Caco-2 (cell line): Measurements from ENCODE around the gene PDE9A. TPM values are rescaled to one million over a fixed set of nuclear protein-coding genes. Genes with fewer than 3 reads are reported as not detected.

Experiments
- BruUV-seq: library from RNA; stranded (reverse); fragments of 400-500 nt; replicated peaks from 2 replicates; lab custom pipeline; 2021; lab: Mats Ljungman, UMichigan
- CTCF ChIA-PET: fragments of 300-600 bp; sonication (Branson Sonifier 250); formaldehyde crosslinking; loops from one replicate; lab custom pipeline; 2022; ENCODE audit warnings: antibody characterized with exemption; lab: Charles Lee
- POLR2A ChIA-PET: fragments of 300-600 bp; sonication (Branson Sonifier 250); formaldehyde crosslinking; loops from one replicate; lab custom pipeline; 2022; ENCODE audit warnings: antibody characterized with exemption; lab: Charles Lee
- DNase-seq, 2 experiments: peaks; one replicate each; pipeline versions ENCODE4 v3.0.0 to v3.0.0-alpha.2; 2020 to 2022
- H3K27me3 ChIP-seq: replicated peaks from 2 replicates; pipeline ENCODE4 v1.6.0; 2011; ENCODE audit warnings: low read length; ENCODE audit not compliant: control insufficient read depth, insufficient read depth
- H3K36me3 ChIP-seq: 2 replicates; pipeline ENCODE4 v1.5.1; 2011; ENCODE audit warnings: low read length; ENCODE audit not compliant: control insufficient read depth, insufficient read depth
- H3K4me1 ChIP-seq: fragments of 250-450 bp; sonication (Bioruptor Pico); 2 replicates; pipeline ENCODE4 v1.5.1; 2020; ENCODE audit warnings: mild to moderate bottlenecking
- H3K4me3 ChIP-seq: 2 replicates; pipeline ENCODE4 v1.5.1; 2011; ENCODE audit warnings: low read depth, mild to moderate bottlenecking, control low read depth, low read length
- H3K9me3 ChIP-seq: fragments of 250-450 bp; sonication (Bioruptor Pico); 2 replicates; pipeline ENCODE4 v1.5.1; 2020; ENCODE audit warnings: mild to moderate bottlenecking, moderate library complexity
- H3K27ac Mint-ChIP-seq: one replicate; pipeline ENCODE4 v1.8.0; 2022; ENCODE audit warnings: mixed read lengths; ENCODE audit not compliant: unreplicated experiment
- H3K27me3 Mint-ChIP-seq: one replicate; pipeline ENCODE4 v1.8.0; 2022; ENCODE audit warnings: mixed read lengths; ENCODE audit not compliant: insufficient read depth, unreplicated experiment
- H3K36me3 Mint-ChIP-seq: one replicate; pipeline ENCODE4 v1.8.0; 2022; ENCODE audit warnings: mild to moderate bottlenecking, mixed read lengths; ENCODE audit not compliant: insufficient read depth, unreplicated experiment
- H3K4me1 Mint-ChIP-seq: one replicate; pipeline ENCODE4 v1.8.0; 2022; ENCODE audit warnings: low read depth, mixed read lengths; ENCODE audit not compliant: unreplicated experiment
- H3K4me3 Mint-ChIP-seq: one replicate; pipeline ENCODE4 v1.8.0; 2022; ENCODE audit warnings: mild to moderate bottlenecking, moderate library complexity, mixed read lengths; ENCODE audit not compliant: unreplicated experiment
- H3K9me3 Mint-ChIP-seq: one replicate; pipeline ENCODE4 v1.8.0; 2022; ENCODE audit warnings: mixed read lengths; ENCODE audit not compliant: unreplicated experiment
- CTCF ChIP-seq, 2 experiments: fragments of 200-600 bp in 1 of 2; IDR thresholded peaks; 1 replicate in 1 of 2; 2 replicates in 1 of 2; pipeline versions ENCODE4 v1.5.1 to v1.8.0; 2011 to 2022; ENCODE audit warnings: antibody characterized with exemption in 1 of 2, control low read depth in 1 of 2, inconsistent platforms in 1 of 2, low read depth in 1 of 2, low read length in 1 of 2, mild to moderate bottlenecking in 1 of 2, moderate library complexity in 1 of 2; ENCODE audit not compliant: insufficient read depth in 1 of 2, severe bottlenecking in 1 of 2, unreplicated experiment in 1 of 2
- intact Hi-C: fragments of 100-400 bp; cut with micrococcal nuclease; formaldehyde crosslinking; loops from one replicate; pipeline ENCODE4 v1.10.0; 2022; ENCODE audit not compliant: unreplicated experiment
- total RNA-seq: library from RNA; stranded (reverse); gene quantifications from 2 replicates; pipeline ENCODE4 v1.2.3, GENCODE V29; 2022

The PDE9A gene
- total RNA-seq, 1 experiment from 2014 or later, result 9.7 TPM

- 0 out of 2 replicates have a peak, but pooled peaks cover 4% of the 10 kb centered on the region for H3K9me3 ChIP-seq
- H3K4me3 ChIP-seq, result no peak overlapping the region
- Mint-ChIP-seq H3K9me3 (no peaks in the 10 kb centered on the region), H3K27ac (no peak overlapping the region), H3K4me1 (no peaks in the 10 kb centered on the region), H3K27me3 (no peaks in the 10 kb centered on the region), H3K36me3 (peaks cover 4% of the 10 kb centered on the region), H3K4me3 (no peak overlapping the region)
- CTCF ChIA-PET, result interaction anchor here (0.6 to 1.3 kb wide), 2 partner anchors 13 to 242 kb away, joined by 3 read pairs; no protein-coding TSS in a partner anchor
- H3K36me3 ChIP-seq, result no peaks in the 10 kb centered on the region
- POLR2A ChIA-PET, result no interaction called here
- H3K27me3 ChIP-seq, result no peaks in the 10 kb centered on the region
- intact Hi-C loops, result no loop called here
- DNase-seq, result no peak
- no TSS peak for BruUV-seq
- TF ChIP-seq CTCF (IDR thresholded peaks at IDR 0.05; ENCODE audit: insufficient read depth in 1 of 2, low read depth in 1 of 2, low read length in 1 of 2, severe bottlenecking in 1 of 2, unreplicated experiment in 1 of 2), result no peak
- H3K4me1 ChIP-seq, result no peaks in the 10 kb centered on the region
Observed at GRCh38 chr21:42665026-42665425, 11.6 kb downstream of the PDE9A start.

GRCh38 chr21:42665484-42665883 is 12.1 kb downstream of the PDE9A start:
- intact Hi-C loops, result no loop called here

GRCh38 chr21:42666023-42666747 is 12.8 kb downstream of the PDE9A start:
- Mint-ChIP-seq H3K9me3 (no peaks in the 10 kb centered on the region), H3K27ac (no peak overlapping the region), H3K27me3 (no peaks in the 10 kb centered on the region), H3K4me1 (no peaks in the 10 kb centered on the region), H3K4me3 (no peak overlapping the region), H3K36me3 (peaks cover 4% of the 10 kb centered on the region)
- intact Hi-C loops, result no loop called here
- POLR2A ChIA-PET, result no interaction called here
- no peaks in the 10 kb centered on the region for H3K36me3 ChIP-seq
- DNase-seq, result peak in 1 of 2 experiments; percentile 34
- H3K9me3 ChIP-seq, result 0 out of 2 replicates have a peak, but pooled peaks cover 4% of the 10 kb centered on the region
- no peaks in the 10 kb centered on the region for H3K4me1 ChIP-seq
- BruUV-seq, result no TSS peak
- H3K4me3 ChIP-seq, result no peak overlapping the region
- H3K27me3 ChIP-seq, result no peaks in the 10 kb centered on the region
- CTCF ChIA-PET, result interaction anchor here (1.3 kb wide), 1 partner anchor 14 kb away, joined by 3 read pairs; no protein-coding TSS in a partner anchor
- no peak for TF ChIP-seq CTCF (IDR thresholded peaks at IDR 0.05; ENCODE audit: insufficient read depth in 1 of 2, low read depth in 1 of 2, low read length in 1 of 2, severe bottlenecking in 1 of 2, unreplicated experiment in 1 of 2)

More at GRCh38 chr21:42665484-42665883, 12.1 kb downstream of the PDE9A start:
- no peak for TF ChIP-seq CTCF (IDR thresholded peaks at IDR 0.05; ENCODE audit: insufficient read depth in 1 of 2, low read depth in 1 of 2, low read length in 1 of 2, severe bottlenecking in 1 of 2, unreplicated experiment in 1 of 2)
- Mint-ChIP-seq H3K36me3 (peaks cover 4% of the 10 kb centered on the region), H3K9me3 (no peaks in the 10 kb centered on the region), H3K27ac (no peak overlapping the region), H3K4me1 (no peaks in the 10 kb centered on the region), H3K4me3 (no peak overlapping the region), H3K27me3 (no peaks in the 10 kb centered on the region)
- no peak for DNase-seq
- BruUV-seq, result no TSS peak
- no peaks in the 10 kb centered on the region for H3K36me3 ChIP-seq
- 0 out of 2 replicates have a peak, but pooled peaks cover 4% of the 10 kb centered on the region for H3K9me3 ChIP-seq
- H3K4me1 ChIP-seq, result no peaks in the 10 kb centered on the region
- no peak overlapping the region for H3K4me3 ChIP-seq
- H3K27me3 ChIP-seq, result no peaks in the 10 kb centered on the region
- POLR2A ChIA-PET, result no interaction called here
- CTCF ChIA-PET, result interaction anchor here (1.3 kb wide), 1 partner anchor 13 kb away, joined by 3 read pairs; no protein-coding TSS in a partner anchor
